AG09319 (cell line): ENCODE results near the gene FBXO11.

Experiments
- DNase-seq: peaks from one replicate; pipeline ENCODE4 v3.0.0-alpha.2; 2010; ENCODE audit warnings: low read depth; ENCODE audit errors: extremely low read depth
- TF ChIP-seq, protein P1 (sequence below): IDR thresholded peaks from 2 replicates; pipeline ENCODE4 v1.5.1; 2011; ENCODE audit warnings: low read depth, mild to moderate bottlenecking, inconsistent platforms, low read length, moderate library complexity

FBXO11 gene

DNA sequence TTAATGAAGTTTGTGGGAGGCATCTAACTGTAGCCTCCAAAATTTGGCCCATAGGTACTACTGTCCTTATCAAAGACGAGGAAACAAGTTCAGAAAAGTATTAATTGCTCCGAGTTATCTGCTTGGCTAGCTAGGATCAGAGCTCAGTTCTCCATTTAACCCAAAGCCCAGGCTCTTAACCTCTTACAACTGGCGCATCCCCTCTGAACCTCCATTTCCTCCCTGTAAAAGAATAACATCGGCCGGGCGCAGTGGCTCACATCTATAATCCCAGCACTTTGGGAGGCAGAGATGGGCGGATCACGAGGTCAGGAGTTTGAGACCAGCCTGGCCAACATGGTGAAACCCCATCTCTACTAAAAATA is 126.9 kb downstream of the FBXO11 start:
- TF ChIP-seq, protein P1, sequence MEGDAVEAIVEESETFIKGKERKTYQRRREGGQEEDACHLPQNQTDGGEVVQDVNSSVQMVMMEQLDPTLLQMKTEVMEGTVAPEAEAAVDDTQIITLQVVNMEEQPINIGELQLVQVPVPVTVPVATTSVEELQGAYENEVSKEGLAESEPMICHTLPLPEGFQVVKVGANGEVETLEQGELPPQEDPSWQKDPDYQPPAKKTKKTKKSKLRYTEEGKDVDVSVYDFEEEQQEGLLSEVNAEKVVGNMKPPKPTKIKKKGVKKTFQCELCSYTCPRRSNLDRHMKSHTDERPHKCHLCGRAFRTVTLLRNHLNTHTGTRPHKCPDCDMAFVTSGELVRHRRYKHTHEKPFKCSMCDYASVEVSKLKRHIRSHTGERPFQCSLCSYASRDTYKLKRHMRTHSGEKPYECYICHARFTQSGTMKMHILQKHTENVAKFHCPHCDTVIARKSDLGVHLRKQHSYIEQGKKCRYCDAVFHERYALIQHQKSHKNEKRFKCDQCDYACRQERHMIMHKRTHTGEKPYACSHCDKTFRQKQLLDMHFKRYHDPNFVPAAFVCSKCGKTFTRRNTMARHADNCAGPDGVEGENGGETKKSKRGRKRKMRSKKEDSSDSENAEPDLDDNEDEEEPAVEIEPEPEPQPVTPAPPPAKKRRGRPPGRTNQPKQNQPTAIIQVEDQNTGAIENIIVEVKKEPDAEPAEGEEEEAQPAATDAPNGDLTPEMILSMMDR = no peak
- no peak for DNase-seq

DNA sequence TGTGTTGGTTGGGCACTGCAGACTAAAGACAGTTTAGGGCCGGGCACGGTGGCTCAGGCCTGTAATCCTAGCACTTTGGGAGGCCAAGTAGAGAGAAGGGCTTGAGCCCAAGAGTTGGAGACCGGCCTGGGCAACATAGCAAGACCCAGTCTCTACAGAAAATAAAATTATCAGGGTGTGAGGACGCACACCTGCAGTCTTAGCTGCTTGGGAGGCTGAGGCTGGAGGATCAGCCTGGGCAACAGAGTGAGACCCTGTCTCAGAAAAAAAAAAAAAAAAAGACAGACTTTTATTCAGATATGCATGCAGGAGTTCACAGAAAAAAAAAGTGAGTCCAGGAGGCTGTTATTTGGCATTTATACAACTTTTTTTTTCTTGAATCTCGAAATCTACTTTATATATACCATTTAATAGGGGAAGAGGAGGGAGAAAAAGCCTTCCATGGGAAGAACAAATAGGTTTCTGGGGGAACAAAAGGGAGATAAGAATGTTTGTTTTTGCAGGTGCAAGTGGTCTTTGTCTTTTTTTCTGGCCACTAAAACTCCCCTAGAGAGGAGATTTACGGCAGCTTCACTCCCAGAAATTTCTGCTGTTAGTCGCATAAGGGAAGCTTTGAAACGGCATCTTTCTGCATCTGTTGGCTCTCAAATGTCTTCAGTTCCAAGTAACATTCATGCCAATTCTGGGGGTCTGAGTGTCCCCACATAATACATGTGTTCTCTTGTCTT is 127.4 kb downstream of the FBXO11 start:
- TF ChIP-seq, protein P1 = no peak
- DNase-seq = no peak

DNA sequence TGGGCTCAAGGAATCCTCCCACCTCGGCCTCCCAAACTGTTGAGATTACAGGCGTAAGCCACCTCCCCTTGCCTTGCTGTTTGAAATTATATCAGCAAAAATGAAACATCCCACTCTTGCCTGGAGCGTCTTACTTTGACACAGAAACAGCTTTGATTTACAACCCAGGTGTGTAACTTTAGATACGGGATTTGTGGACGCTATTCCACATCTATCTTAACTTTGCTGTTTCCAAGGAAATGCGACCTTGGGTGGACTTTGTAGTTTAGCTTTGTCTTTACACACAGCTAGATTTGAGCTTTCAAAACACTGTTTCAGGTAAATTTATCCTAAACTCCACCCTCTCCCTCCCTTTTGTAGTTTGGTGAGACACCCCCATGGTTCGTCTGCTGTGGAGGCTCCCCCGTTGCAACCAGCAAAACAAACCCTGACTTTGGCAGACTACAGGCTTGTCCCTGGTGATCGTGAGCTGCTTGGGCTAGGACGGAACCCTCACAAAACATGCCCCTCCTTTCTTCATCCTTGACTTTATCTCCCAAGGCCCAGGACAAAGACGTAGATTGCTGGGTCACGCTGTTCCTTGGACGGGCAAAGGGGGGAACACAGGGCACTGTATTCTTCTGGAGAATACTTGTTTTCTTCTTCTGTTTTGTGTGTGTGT is 128.9 kb downstream of the FBXO11 start:
- TF ChIP-seq, protein P1 = no peak
- no peak for DNase-seq

DNA sequence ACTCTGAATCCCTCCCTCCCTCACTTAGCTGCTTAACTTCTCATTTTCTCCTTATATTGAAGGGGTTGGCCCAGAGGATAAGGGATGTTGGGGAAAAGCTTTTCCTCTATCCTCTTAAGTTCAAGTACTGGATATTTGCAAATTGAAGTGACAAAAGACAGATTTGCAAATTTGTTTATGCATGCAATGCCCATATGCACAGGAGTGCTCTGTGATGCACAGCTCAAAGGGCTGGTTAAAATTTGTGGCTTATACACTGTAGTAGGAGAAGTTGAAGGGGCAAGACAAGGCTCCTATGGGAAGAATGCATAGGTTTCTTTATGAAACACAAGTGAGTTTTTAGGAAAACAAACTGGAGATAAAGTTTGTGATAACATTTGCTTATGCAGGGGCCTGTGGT is 131.7 kb downstream of the FBXO11 start:
- DNase-seq = no peak
- TF ChIP-seq, protein P1 = no peak

DNA sequence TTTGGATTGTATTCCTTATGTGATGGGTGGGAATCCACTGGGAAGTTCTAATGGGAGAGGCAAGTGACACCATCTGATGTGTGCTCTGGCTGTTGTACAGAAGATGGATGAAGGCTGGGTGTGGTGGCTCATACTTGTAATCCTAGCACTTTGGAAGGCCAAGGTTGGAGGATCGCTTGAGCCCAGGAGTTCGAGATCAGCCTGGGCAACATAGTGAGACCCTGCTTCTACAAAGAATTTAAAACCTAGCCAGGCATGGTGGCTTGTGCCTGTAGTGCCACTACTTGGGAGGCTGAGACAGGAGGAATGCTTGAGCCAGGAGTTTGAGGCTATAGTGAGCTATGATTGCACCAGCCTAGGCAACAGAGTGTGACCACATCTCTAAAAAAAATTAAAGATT is 134.0 kb downstream of the FBXO11 start:
- TF ChIP-seq, protein P1 = no peak

DNA sequence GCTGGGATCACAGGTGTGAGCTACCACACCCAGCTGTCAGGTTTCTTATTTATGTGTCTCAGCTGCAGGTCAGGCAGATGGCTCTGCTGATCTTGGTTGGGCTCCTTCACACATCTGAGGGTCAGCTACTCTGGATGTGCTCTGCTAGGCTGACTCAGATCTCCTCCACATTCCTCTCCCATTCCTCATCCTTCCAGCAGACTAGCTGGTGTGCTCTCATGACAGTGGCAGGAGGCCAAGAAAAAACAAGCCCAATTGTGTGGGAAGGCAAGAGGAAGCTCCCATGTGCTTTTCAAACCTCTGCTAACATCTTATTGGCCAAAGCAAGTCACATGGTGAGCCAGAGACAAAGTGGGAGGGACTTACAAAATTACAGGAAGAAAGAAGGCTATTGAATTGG is 135.1 kb downstream of the FBXO11 start:
- no peak for DNase-seq
- TF ChIP-seq, protein P1 = no peak

More for the DNA sequence above, 134.0 kb downstream of the FBXO11 start:
- no peak for DNase-seq

DNA sequence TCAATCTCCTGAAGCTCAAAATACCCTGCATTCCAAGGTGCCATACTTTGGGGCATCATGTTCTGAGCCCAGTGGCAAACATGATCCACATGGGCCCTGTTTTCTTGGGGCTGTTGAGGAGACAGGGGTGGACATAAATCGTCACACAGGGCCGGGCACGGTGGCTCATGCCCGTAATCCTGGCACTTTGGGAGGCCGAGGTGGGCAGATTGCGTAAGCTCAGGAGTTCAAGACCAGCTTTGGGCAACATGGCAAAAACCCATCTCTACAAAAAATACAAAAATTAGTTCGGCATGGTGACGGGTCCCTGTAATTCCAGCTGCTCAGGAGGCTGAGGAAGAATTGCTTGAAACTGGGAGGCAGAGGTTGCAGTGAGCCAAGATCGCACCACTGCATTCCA is 137.0 kb downstream of the FBXO11 start:
- no peak for DNase-seq
- TF ChIP-seq, protein P1 = no peak
